ENCODE data around the gene ANGPTL7. TPM values are rescaled to one million over a fixed set of nuclear protein-coding genes. Genes with fewer than 3 reads are reported as not detected.
A peak's percentile ranks its signal among the peaks of the same experiment; 100 is the strongest.

The ANGPTL7 gene
- total RNA-seq, 1 donor from 2014 or later: not detected

GRCh38 chr1:11233208-11233607, 44.1 kb downstream of the ANGPTL7 start:
- TF ChIP-seq CTCF (IDR thresholded peaks at IDR 0.05; ENCODE audit: insufficient read depth, low read length, severe bottlenecking): no peak
- H3K36me3 ChIP-seq (ENCODE audit: control insufficient read depth, insufficient read depth, low read length): peaks cover 27% of the 10 kb centered on the region
- FAIRE-seq: no peak
- no peaks in the 10 kb centered on the region for H3K27me3 ChIP-seq (ENCODE audit: control insufficient read depth, insufficient read depth, low read length)
- H3K4me3 ChIP-seq (ENCODE audit: low read depth, low read length): no peak overlapping the region
- DNase-seq (ENCODE audit: low read depth): no peak

- FAIRE-seq: no peak
- TF ChIP-seq CTCF (IDR thresholded peaks at IDR 0.05; ENCODE audit: insufficient read depth, low read length, severe bottlenecking): no peak
- no peak overlapping the region for H3K4me3 ChIP-seq (ENCODE audit: low read depth, low read length)
- DNase-seq (ENCODE audit: low read depth): no peak
- peaks cover 27% of the 10 kb centered on the region for H3K36me3 ChIP-seq (ENCODE audit: control insufficient read depth, insufficient read depth, low read length)
- H3K27me3 ChIP-seq (ENCODE audit: control insufficient read depth, insufficient read depth, low read length): no peaks in the 10 kb centered on the region
These were observed 48.2 kb downstream of the ANGPTL7 start for GRCh38 chr1:11237356-11237755.

- FAIRE-seq: no peak
- H3K36me3 ChIP-seq (ENCODE audit: control insufficient read depth, insufficient read depth, low read length): peaks cover 29% of the 10 kb centered on the region
- no peak for DNase-seq (ENCODE audit: low read depth)
- TF ChIP-seq CTCF (IDR thresholded peaks at IDR 0.05; ENCODE audit: insufficient read depth, low read length, severe bottlenecking): no peak
- no peak overlapping the region for H3K4me3 ChIP-seq (ENCODE audit: low read depth, low read length)
- no peaks in the 10 kb centered on the region for H3K27me3 ChIP-seq (ENCODE audit: control insufficient read depth, insufficient read depth, low read length)
These were observed 49.2 kb downstream of the ANGPTL7 start for GRCh38 chr1:11238311-11238710.

- no peak for FAIRE-seq
- Histone ChIP-seq H3K27me3 (ENCODE audit: control insufficient read depth, insufficient read depth, low read length) (no peaks in the 10 kb centered on the region), H3K36me3 (ENCODE audit: control insufficient read depth, insufficient read depth, low read length) (peaks cover 21% of the 10 kb centered on the region), H3K4me3 (ENCODE audit: low read depth, low read length) (no peak overlapping the region)
- no peak for TF ChIP-seq CTCF (IDR thresholded peaks at IDR 0.05; ENCODE audit: insufficient read depth, low read length, severe bottlenecking)
- peak; percentile 13 for DNase-seq (ENCODE audit: low read depth)
These were observed 56.1 kb downstream of the ANGPTL7 start for GRCh38 chr1:11245248-11245647.

Other genes starting within 250 kb of the ANGPTL7 start
- 79.0 and 99.9 TPM in 2 replicates for gene TARDBP, start 176.7 kb upstream of the ANGPTL7 start, total RNA-seq
- gene MASP2, start 142.1 kb upstream of the ANGPTL7 start, total RNA-seq: not detected in 2 replicates
- 7.4 and 10.8 TPM in 2 replicates for gene SRM, start 129.3 kb upstream of the ANGPTL7 start, total RNA-seq
- 37.4 and 45.1 TPM in 2 replicates for gene EXOSC10, start 89.5 kb upstream of the ANGPTL7 start, total RNA-seq
- gene MTOR, start 73.2 kb downstream of the ANGPTL7 start, total RNA-seq: 31.9 and 37.6 TPM in 2 replicates
- gene UBIAD1, start 83.8 kb downstream of the ANGPTL7 start, total RNA-seq: 6.7 and 11.1 TPM in 2 replicates

Measured in bronchial epithelial cell (primary cell).